Esophagus (tissue), 2 donors: ENCODE measurements around the gene VHLL. TPM values are rescaled to one million over a fixed set of nuclear protein-coding genes. Genes with fewer than 3 reads are reported as not detected.
"Not testable (repeated sequence)": the region's sequence is repeated elsewhere in the genome, so short reads cannot be mapped to it uniquely, and the experiment has no call there.

Experiments
- H3K27ac ChIP-seq, 2 donors: one replicate each; pipeline ENCODE4 v1.5.1; 2013; ENCODE audit warnings: low read depth in 2 of 2, mild to moderate bottlenecking in 2 of 2, inconsistent platforms in 1 of 2, low read length in 1 of 2, moderate library complexity in 1 of 2
- H3K27me3 ChIP-seq, 2 donors: one replicate each; pipeline ENCODE4 v1.6.1; 2013; ENCODE audit warnings: low read length in 2 of 2, control low read depth in 1 of 2, mild to moderate bottlenecking in 1 of 2; ENCODE audit not compliant: insufficient read depth in 2 of 2, control insufficient read depth in 1 of 2
- H3K36me3 ChIP-seq, 2 donors: one replicate each; pipeline ENCODE4 v1.6.1; 2013; ENCODE audit warnings: low read length in 1 of 2; ENCODE audit not compliant: control insufficient read depth in 2 of 2, insufficient read depth in 2 of 2
- H3K4me1 ChIP-seq, 2 donors: one replicate each; pipeline ENCODE4 v1.6.1; 2013; ENCODE audit warnings: low read length in 1 of 2; ENCODE audit not compliant: control insufficient read depth in 2 of 2, insufficient read depth in 2 of 2
- H3K4me3 ChIP-seq, 2 donors: one replicate each; pipeline ENCODE4 v1.5.1; 2013; ENCODE audit warnings: low read length in 2 of 2, mild to moderate bottlenecking in 2 of 2, low read depth in 1 of 2, moderate library complexity in 1 of 2
- H3K9me3 ChIP-seq, 2 donors: one replicate each; pipeline ENCODE4 v1.6.1; 2013; ENCODE audit warnings: mild to moderate bottlenecking in 2 of 2, low read depth in 1 of 2, low read length in 1 of 2, moderate library complexity in 1 of 2; ENCODE audit not compliant: control insufficient read depth in 2 of 2, insufficient read depth in 1 of 2
- WGBS, 2 donors: extraction: QIAGEN DNeasy Blood & Tissue Kit; methylation state at CpG; one replicate each; pipeline ENCODE4 v1.1.7; 2013; 5-methylcytosine and 5-hydroxymethylcytosine counted together
- polyA plus RNA-seq, 2 donors: library from polyadenylated mRNA; stranded (reverse); fragments of 200-250 nt; gene quantifications; one replicate each; pipeline ENCODE4 v1.2.3, GENCODE V29; 2013
- donor health status: healthy with polysubstance abuse.
- donor health status: Bipolar disorder and iron deficiency.

VHLL gene
- polyA plus RNA-seq: not detected

DNA sequence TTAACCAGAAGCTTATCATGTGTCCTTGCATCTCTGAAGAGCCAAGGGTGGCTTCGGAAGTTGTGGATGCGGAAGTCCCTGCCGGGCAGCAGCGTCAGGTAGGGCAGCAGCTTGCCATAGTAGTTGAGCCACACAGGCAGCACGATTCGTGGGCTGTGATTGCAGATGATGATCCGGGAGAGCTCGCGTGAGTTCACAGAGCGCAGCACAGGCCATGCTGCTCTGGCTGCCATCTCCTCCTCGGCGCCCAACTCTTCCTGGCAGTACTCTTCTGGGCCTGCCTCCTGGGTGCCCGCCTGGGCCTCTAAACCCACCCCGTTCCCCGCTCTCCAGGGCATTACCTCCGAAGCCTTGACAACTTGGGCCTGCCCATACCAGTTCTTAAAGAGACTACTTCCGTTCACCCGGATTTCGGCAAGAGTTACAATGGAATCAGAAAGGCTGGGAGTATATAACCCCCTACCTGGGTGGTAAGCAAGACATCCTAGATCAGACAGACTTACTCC, at the start of gene VHLL:
VHLL (minus strand) TSS at position 456 of the 506 bp plus-strand sequence; CDS start at position 338, 118 bp downstream.
- H3K36me3 ChIP-seq: peaks cover 0 to 1% of the 10 kb centered on the region in 2 donors
- 89% methylated on average over 19 of the region's 19 CpGs for WGBS, 2 donors
- H3K27me3 ChIP-seq: no peaks in the 10 kb centered on the region
- H3K4me3 ChIP-seq: no peak within 1 kb of the TSS
- H3K27ac ChIP-seq: no peak within 1 kb of the TSS
- no peaks in the 10 kb centered on the region for H3K9me3 ChIP-seq
- peaks cover 5 to 10% of the 10 kb centered on the region in 2 donors for H3K4me1 ChIP-seq

DNA sequence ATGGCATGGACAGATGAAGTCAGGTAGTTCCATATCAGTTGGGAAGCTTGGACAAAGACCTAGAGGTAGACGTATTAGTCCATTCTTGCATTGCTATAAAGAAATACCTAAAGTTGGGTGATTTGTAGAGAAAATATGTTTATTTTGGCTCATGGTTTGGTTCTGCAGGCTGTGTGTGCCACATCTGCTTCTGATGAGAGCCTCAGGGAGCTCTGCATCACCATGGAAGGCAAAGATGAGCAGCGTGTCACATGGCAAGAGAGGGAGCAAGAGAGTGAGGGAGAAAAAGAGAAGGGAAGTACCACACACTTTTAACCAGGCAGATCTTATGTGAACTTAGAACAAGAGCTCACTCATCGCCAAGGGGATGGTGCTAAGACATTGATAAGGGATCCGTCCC, 48.2 kb upstream of the VHLL start:
- Histone ChIP-seq H3K27me3 (no peaks in the 10 kb centered on the region), H3K36me3 (no peaks in the 10 kb centered on the region), H3K4me3 (no peak overlapping the region), H3K9me3 (no peaks in the 10 kb centered on the region), H3K4me1 (no peaks in the 10 kb centered on the region), H3K27ac (no peak overlapping the region)
- 72 to 81% methylated on average over 4 of the region's 4 CpGs for WGBS, 2 donors

DNA sequence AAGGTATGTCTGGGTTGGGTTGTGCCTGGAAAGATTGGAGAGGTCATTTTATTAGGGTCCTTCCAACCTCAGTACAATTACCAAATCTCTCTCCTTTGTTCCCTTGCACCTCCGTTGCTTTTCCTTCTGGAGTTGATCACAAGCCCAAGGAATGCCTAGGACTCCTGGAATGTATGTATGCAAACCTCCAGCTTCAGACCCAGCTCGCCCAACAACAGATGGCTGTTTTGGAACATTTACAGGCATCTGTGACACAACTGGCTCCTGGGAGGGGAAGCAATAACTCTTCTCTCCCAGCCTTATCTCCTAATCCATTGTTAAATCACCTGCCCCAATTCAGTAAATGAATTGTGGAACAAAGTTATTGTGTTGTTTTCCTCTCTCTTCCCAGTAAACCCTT, 47.5 kb upstream of the VHLL start:
- H3K9me3 ChIP-seq: no peaks in the 10 kb centered on the region
- H3K4me1 ChIP-seq: no peaks in the 10 kb centered on the region
- 62 to 64% methylated on average over 2 of the region's 2 CpGs for WGBS, 2 donors
- H3K27me3 ChIP-seq: no peaks in the 10 kb centered on the region
- H3K36me3 ChIP-seq: no peaks in the 10 kb centered on the region
- H3K27ac ChIP-seq: no peak overlapping the region
- no peak overlapping the region for H3K4me3 ChIP-seq

DNA sequence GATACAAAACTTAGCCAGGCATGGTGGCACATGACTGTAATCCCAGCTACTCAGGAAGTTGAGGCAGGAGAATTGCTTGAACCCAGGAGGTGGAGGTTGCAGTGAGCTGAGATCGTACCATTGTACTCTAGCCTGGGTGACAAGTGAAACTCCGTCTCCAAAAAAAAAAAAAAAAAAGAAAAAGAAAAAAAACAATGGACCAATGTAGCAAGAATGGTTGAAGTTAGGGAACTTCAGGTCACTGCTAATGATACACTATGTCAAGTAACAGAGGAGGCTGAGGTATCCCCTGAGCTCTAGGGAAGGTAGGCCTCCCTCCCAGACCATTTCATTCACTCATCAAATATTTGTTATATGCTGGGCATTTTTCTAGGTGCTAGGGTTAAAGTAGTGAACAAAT, 46.9 kb upstream of the VHLL start:
- WGBS, 2 donors: 90 to 93% methylated on average over 2 of the region's 2 CpGs
- not testable (repeated sequence) for H3K4me1 ChIP-seq, H3K4me3 ChIP-seq, H3K27me3 ChIP-seq, H3K9me3 ChIP-seq, H3K27ac ChIP-seq, H3K36me3 ChIP-seq

DNA sequence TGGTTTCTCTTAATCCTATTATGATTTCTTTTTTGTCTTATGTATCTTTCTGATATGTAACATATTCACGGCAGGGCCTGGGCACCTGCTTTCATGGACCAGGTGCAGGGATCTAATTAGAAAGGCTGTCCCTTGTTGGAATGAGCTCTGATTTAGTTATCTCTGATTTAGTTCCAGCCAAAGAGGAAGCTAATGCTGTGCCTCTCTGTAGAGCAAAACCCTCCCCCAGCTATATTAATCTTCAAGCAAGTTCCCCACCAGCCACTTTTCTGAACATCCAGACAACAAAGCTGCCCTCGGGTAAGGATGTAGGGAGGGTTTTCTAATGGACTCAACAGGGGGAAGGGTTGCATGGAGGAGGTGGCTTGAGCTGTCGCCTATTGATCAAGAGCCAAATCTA, 45.3 kb upstream of the VHLL start:
- H3K4me1 ChIP-seq: no peaks in the 10 kb centered on the region
- H3K36me3 ChIP-seq: no peaks in the 10 kb centered on the region
- H3K27me3 ChIP-seq: no peaks in the 10 kb centered on the region
- H3K27ac ChIP-seq: no peak overlapping the region
- H3K9me3 ChIP-seq: no peaks in the 10 kb centered on the region
- WGBS, 2 donors: 74 to 83% methylated on average over 3 of the region's 3 CpGs
- no peak overlapping the region for H3K4me3 ChIP-seq

DNA sequence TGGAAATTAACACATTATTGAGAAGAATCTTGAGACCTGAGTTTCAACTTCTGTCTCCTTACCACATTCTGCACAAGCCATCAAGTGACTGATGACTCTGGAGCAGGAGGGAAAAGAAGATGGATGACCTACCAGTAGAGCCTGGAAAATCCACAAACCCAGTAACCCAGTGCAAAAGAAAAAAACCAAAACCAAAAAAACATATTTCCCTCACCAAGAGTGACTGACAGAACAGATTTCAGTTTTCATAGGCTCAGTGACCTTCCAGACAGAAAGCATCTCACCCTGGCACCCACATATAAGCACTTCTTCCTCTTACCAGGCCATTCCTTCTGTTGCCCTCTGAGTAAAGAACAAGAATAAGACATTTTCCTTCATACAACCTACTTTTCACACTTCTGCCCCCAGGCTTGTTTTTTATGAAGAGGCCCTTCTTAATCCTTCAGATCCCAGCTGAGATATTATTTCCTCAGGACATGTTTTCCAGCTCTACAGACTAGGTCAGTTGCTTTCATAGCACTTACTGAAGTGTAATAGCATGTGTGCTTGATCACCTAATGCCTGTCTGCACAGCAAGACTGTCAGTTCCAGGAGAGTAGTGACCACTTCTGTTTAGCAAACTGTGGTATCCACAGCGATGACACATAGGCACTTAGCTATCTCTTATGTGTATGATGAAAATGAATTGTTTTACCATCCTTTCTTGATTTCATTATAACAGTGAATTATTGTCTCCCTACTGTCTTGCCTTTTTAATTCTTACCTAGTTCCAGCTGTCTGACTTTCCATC, 43.3 kb upstream of the VHLL start:
- H3K9me3 ChIP-seq: no peaks in the 10 kb centered on the region
- no peaks in the 10 kb centered on the region for H3K4me1 ChIP-seq
- no peaks in the 10 kb centered on the region for H3K27me3 ChIP-seq
- WGBS, 2 donors: 80 to 94% methylated on average over 1 of the region's 1 CpG
- no peak overlapping the region for H3K4me3 ChIP-seq
- H3K27ac ChIP-seq: no peak overlapping the region
- H3K36me3 ChIP-seq: no peaks in the 10 kb centered on the region

DNA sequence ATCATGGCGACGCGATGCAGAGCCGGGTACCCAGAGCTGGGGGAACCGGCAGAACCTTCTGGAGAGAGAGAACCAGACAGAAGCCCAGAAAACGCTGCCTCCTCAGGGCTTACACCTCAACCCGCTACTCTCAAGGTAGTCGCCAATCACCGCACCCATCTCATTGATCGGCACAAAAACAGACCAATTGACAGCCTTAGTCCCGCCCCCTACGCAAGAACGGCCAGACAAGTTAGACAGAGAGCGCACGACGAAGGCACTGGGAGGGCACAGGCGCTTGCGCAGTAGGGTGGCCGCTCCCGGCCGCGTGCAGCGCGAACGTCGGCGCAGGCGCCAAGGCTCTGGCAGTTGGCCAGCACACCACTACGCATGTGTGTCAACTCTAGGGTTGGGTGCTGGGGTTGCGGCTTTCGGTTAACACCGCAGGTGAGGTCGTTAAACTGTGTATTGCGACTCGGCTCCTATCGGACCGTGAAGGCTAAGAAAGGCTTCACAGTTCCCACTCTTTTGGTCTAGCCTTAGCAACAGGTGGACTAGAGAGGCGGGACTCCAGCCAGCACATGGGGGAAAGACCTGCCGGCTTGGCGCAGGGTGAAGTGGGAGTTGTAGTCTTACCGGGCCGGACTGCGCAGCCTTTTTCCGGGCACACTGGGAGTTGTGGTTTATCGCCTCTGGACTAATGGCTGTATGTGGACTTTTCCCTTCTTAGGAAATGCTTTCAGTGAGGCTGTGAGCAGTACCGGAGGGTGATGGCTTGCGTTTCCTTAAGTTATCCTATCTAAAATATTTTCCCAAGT, 39.3 kb upstream of the VHLL start, which contains the start of the genes CCT3 and TSACC:
CCT3 (minus strand) TSS at position 113 of the 797 bp plus-strand sequence; CDS start at position 5, 108 bp downstream.
TSACC (plus strand) TSS at position 347 of the 797 bp plus-strand sequence. CDS start 1,232 bp downstream, outside the sequence.
- 0% methylated on average over 47 of the region's 47 CpGs for WGBS, 2 donors
- H3K27ac ChIP-seq: peak within 1 kb of the TSS; percentile 69 to 84
- H3K27me3 ChIP-seq: no peaks in the 10 kb centered on the region
- H3K9me3 ChIP-seq: no peaks in the 10 kb centered on the region
- peaks cover 0 to 3% of the 10 kb centered on the region in 2 donors for H3K36me3 ChIP-seq
- peaks cover 0 to 3% of the 10 kb centered on the region in 2 donors for H3K4me1 ChIP-seq
- peak within 1 kb of the TSS; percentile 78 to 90 for H3K4me3 ChIP-seq

DNA sequence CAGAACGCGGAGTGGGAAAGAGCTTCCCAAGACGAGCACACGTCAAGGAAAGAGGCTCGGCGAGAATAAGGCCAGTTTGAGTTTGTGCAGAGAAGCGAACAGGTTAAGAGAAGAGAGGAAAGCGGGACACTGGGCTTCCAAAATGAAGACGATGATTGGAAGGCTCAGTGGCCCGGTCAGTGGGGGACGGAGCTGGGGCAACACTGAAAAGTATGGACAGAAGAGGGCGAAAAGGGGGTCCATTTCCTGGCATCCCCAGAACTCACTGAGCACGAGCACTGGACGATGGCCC, 38.7 kb upstream of the VHLL start:
- Histone ChIP-seq H3K27me3 (no peaks in the 10 kb centered on the region), H3K27ac (peak overlapping the region; percentile 69 to 84), H3K4me3 (peak overlapping the region; percentile 78 to 90), H3K9me3 (no peaks in the 10 kb centered on the region), H3K4me1 (peaks cover 0 to 3% of the 10 kb centered on the region in 2 donors), H3K36me3 (peaks cover 0 to 3% of the 10 kb centered on the region in 2 donors)
- WGBS, 2 donors: 0% methylated on average over 14 of the region's 14 CpGs

DNA sequence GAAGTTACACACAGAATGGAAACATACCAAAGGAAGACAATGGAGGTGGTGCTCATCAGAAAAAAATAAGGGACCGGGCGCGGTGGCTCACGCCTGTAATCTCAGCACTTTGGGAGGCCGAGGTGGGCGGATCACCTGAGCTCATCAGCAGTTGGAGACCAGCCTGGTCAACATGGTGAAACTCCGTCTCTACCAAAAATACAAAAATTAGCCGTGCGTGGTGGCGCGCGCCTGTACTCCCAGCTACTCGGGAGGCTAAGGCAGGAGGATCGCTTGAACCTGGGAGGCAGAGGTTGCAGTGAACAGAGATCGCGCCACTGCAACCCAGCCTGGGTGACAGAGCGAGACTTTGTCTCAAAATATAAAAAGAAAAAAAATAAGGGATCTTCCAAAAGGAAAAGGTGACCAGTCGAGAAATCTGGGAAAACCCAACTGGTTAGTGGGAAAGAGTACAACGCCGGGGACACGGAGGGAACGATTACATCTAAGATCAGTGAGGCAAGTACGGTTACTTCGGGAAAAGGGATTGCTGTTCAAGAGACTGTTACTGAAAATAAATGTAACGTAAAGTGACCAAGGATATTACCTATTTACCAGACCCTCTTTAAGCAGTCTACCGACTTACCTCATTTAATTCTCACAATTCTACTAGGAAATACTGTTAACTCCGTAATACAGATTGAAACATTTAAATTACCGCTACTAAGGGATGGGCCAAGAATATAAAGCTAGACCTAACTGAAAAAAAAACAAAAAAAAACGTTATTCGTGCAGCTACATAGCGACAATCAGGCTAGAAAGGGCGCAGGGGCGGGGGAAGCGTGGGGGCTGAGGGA, 38.2 kb upstream of the VHLL start:
- H3K27ac ChIP-seq: peak overlapping the region; percentile 69 to 84
- H3K27me3 ChIP-seq: no peaks in the 10 kb centered on the region
- no peaks in the 10 kb centered on the region for H3K9me3 ChIP-seq
- H3K36me3 ChIP-seq: peaks cover 0 to 3% of the 10 kb centered on the region in 2 donors
- H3K4me3 ChIP-seq: peak overlapping the region; percentile 78 to 90
- peaks cover 0 to 3% of the 10 kb centered on the region in 2 donors for H3K4me1 ChIP-seq
- WGBS, 2 donors: 30 to 31% methylated on average over 34 of the region's 34 CpGs
